DOHH2 (cell line): Measurements from ENCODE around the gene CDHR2.

ENCODE experiments used
- H3F3A ChIP-seq: fragments of 200-600 bp; sonication (generic), shearing (Covaris generic); 2 replicates; pipeline ENCODE4 v1.6.0; 2016; ENCODE audit warnings: antibody characterized with exemption, mild to moderate bottlenecking; ENCODE audit not compliant: control insufficient read depth, insufficient read depth
- H3K27ac ChIP-seq: fragments of 200-600 bp; sonication (generic); 2 replicates; pipeline ENCODE4 v1.5.1; 2014; ENCODE audit warnings: low read depth, mild to moderate bottlenecking, low read length, moderate library complexity
- H3K27me3 ChIP-seq: fragments of 200-600 bp; sonication (generic); 2 replicates; pipeline ENCODE4 v1.6.1; 2014; ENCODE audit warnings: mild to moderate bottlenecking, low read length, mixed read lengths; ENCODE audit not compliant: control insufficient read depth
- H3K36me3 ChIP-seq: fragments of 200-600 bp; sonication (generic); 2 replicates; pipeline ENCODE4 v1.6.1; 2014; ENCODE audit warnings: mild to moderate bottlenecking, low read length, moderate library complexity, mixed read lengths; ENCODE audit not compliant: control insufficient read depth
- H3K4me1 ChIP-seq: fragments of 200-600 bp; sonication (generic); 2 replicates; pipeline ENCODE4 v1.6.1; 2014; ENCODE audit warnings: mild to moderate bottlenecking, low read length, mixed read lengths; ENCODE audit not compliant: control insufficient read depth
- H3K4me2 ChIP-seq: fragments of 200-600 bp; sonication (generic); 2 replicates; pipeline ENCODE4 v1.6.0; 2014; ENCODE audit warnings: mild to moderate bottlenecking, low read length, moderate library complexity
- H3K4me3 ChIP-seq: fragments of 200-600 bp; sonication (generic); 2 replicates; pipeline ENCODE4 v1.5.1; 2014; ENCODE audit warnings: mild to moderate bottlenecking, low read length, mixed read lengths
- H3K79me2 ChIP-seq: fragments of 200-600 bp; sonication (generic); 2 replicates; pipeline ENCODE4 v1.6.1; 2014; ENCODE audit warnings: mild to moderate bottlenecking, low read length, mixed read lengths; ENCODE audit not compliant: control insufficient read depth
- H3K9me2 ChIP-seq: fragments of 200-600 bp; sonication (generic); replicated peaks from 2 replicates; pipeline ENCODE4 v1.6.1; 2014; ENCODE audit warnings: mild to moderate bottlenecking, low read length, mixed read lengths; ENCODE audit not compliant: control insufficient read depth
- H3K9me3 ChIP-seq: fragments of 200-600 bp; sonication (generic); 2 replicates; pipeline ENCODE4 v1.6.1; 2014; ENCODE audit warnings: antibody characterized with exemption, low read length, mixed read lengths; ENCODE audit not compliant: control insufficient read depth, insufficient read depth
- H4K20me1 ChIP-seq: fragments of 200-600 bp; sonication (generic); 2 replicates; pipeline ENCODE4 v1.6.0; 2014; ENCODE audit warnings: low read depth, mild to moderate bottlenecking, antibody characterized with exemption, low read length, moderate library complexity; ENCODE audit not compliant: control insufficient read depth, insufficient read depth
- EZH2phosphoT487 ChIP-seq: fragments of 200-600 bp; sonication (generic); IDR thresholded peaks from 2 replicates; pipeline ENCODE4 v1.6.1; 2017; ENCODE audit warnings: borderline replicate concordance, mild to moderate bottlenecking, antibody characterized with exemption, low read length, moderate library complexity, mixed read lengths
- TF ChIP-seq, protein P1 (sequence below): fragments of 200-600 bp; sonication (generic); IDR thresholded peaks from one replicate; pipeline ENCODE4 v1.5.1; 2014; ENCODE audit warnings: antibody characterized with exemption, mild to moderate bottlenecking, low read depth, low read length; ENCODE audit not compliant: poor library complexity, severe bottlenecking

The CDHR2 gene

DNA sequence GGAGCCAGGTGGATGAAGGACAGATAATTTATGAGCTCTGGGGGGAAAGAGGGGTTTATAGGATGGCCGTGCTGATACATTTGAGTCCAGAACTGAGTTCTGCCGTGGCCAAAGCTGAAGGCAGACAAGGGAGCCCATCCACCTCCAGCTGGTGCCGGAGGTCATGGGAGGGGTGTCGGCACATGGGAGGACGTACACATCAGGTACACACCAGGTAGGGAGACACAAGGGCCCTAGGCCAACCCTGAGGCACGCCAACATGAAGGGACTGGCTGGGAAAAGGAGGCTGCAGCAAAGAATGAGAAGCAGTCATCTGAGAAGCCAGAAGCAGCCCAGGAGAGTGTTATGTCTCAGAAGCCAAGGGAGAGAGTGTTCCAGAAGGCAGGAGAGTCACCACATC is 62.9 kb downstream of the CDHR2 start:
- no peaks in the 10 kb centered on the region for H3K9me3 ChIP-seq
- H3K27ac ChIP-seq, result no peak overlapping the region
- H3K79me2 ChIP-seq, result peaks cover 20% of the 10 kb centered on the region
- H4K20me1 ChIP-seq, result peaks cover 8% of the 10 kb centered on the region
- H3K36me3 ChIP-seq, result no peaks in the 10 kb centered on the region; the same call in 1 of the 2 replicates
- H3K9me2 ChIP-seq, result no peaks in the 10 kb centered on the region
- H3K4me2 ChIP-seq, result no peak overlapping the region
- TF ChIP-seq, protein P1, sequence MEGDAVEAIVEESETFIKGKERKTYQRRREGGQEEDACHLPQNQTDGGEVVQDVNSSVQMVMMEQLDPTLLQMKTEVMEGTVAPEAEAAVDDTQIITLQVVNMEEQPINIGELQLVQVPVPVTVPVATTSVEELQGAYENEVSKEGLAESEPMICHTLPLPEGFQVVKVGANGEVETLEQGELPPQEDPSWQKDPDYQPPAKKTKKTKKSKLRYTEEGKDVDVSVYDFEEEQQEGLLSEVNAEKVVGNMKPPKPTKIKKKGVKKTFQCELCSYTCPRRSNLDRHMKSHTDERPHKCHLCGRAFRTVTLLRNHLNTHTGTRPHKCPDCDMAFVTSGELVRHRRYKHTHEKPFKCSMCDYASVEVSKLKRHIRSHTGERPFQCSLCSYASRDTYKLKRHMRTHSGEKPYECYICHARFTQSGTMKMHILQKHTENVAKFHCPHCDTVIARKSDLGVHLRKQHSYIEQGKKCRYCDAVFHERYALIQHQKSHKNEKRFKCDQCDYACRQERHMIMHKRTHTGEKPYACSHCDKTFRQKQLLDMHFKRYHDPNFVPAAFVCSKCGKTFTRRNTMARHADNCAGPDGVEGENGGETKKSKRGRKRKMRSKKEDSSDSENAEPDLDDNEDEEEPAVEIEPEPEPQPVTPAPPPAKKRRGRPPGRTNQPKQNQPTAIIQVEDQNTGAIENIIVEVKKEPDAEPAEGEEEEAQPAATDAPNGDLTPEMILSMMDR, result no peak
- TF ChIP-seq EZH2phosphoT487, result no peak
- H3F3A ChIP-seq, result peaks cover 4% of the 10 kb centered on the region; the same call in 1 of the 2 replicates
- H3K4me1 ChIP-seq, result peaks cover 14% of the 10 kb centered on the region
- H3K4me3 ChIP-seq, result no peak overlapping the region
- peaks cover 28% of the 10 kb centered on the region for H3K27me3 ChIP-seq

DNA sequence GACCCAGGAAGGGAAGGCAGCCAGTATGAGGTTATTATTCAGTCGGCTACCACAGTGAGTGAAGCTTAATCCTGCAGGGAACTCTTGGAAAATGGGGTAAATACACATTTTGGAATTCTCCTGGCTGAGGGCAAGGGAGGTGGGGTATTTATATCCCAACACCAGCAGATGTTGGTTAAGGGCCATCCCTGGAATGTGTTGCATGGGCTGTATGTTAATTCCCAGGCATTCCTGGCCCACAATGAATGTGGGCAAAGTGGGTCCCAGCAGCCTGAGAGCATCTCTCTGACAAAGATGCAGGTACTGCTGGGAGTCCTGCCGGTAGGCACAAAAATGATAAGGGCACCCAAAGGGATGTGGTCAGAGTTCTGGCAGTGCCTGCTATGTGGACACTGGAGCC is 63.7 kb downstream of the CDHR2 start:
- Histone ChIP-seq H3F3A (peaks cover 4% of the 10 kb centered on the region; the same call in 1 of the 2 replicates), H3K36me3 (no peaks in the 10 kb centered on the region; the same call in 1 of the 2 replicates), H3K79me2 (peaks cover 16% of the 10 kb centered on the region), H3K9me3 (no peaks in the 10 kb centered on the region), H4K20me1 (peaks cover 8% of the 10 kb centered on the region), H3K4me1 (peaks cover 14% of the 10 kb centered on the region), H3K4me3 (no peak overlapping the region), H3K9me2 (no peaks in the 10 kb centered on the region), H3K27ac (no peak overlapping the region), H3K4me2 (no peak overlapping the region), H3K27me3 (peaks cover 30% of the 10 kb centered on the region)
- no peak for TF ChIP-seq EZH2phosphoT487
- TF ChIP-seq, protein P1, result no peak

DNA sequence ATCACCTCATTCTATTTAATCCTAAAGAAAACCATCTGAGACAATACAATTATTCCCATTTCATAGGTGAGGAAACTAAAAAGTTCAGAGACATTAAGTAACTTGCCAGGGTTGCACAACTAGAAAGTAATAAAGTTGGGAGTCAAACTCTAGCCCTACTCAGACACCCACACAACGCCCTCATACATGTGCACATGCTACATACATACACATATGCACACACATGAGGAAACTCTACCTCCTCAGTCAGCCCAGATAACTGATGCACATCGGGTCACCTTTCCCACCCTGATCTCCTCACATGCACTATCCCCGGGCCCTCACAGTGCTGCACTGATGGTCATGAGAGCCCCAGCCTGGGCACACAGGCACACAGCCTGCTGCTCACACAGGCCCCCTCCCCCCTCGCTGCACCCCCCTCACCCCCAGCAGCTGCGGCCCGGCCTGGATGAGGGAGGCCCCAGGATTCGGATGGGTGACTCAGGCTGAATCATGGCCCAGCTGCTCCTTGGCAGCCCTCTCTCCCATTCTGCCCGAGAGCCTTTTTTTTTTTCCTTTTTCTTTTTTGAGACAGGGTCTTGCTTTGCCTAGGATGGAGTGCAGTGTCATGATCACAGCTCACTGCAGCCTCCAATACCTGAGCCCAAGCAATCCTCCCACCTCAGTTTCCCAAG is 65.8 kb downstream of the CDHR2 start:
- H3K27me3 ChIP-seq, result peaks cover 34% of the 10 kb centered on the region
- H3F3A ChIP-seq, result peaks cover 4% of the 10 kb centered on the region; the same call in 1 of the 2 replicates
- no peaks in the 10 kb centered on the region for H3K9me2 ChIP-seq
- H3K4me1 ChIP-seq, result peaks cover 4% of the 10 kb centered on the region; the same call in 1 of the 2 replicates
- H3K36me3 ChIP-seq, result no peaks in the 10 kb centered on the region
- H3K79me2 ChIP-seq, result no peaks in the 10 kb centered on the region
- no peaks in the 10 kb centered on the region for H3K9me3 ChIP-seq
- H3K27ac ChIP-seq, result no peak overlapping the region
- TF ChIP-seq, protein P1, result no peak
- TF ChIP-seq EZH2phosphoT487, result no peak
- H4K20me1 ChIP-seq, result no peaks in the 10 kb centered on the region; the same call in 1 of the 2 replicates
- H3K4me3 ChIP-seq, result no peak overlapping the region
- no peak overlapping the region for H3K4me2 ChIP-seq
